ENCODE data around the gene DDHD1.

Gene DDHD1

DNA sequence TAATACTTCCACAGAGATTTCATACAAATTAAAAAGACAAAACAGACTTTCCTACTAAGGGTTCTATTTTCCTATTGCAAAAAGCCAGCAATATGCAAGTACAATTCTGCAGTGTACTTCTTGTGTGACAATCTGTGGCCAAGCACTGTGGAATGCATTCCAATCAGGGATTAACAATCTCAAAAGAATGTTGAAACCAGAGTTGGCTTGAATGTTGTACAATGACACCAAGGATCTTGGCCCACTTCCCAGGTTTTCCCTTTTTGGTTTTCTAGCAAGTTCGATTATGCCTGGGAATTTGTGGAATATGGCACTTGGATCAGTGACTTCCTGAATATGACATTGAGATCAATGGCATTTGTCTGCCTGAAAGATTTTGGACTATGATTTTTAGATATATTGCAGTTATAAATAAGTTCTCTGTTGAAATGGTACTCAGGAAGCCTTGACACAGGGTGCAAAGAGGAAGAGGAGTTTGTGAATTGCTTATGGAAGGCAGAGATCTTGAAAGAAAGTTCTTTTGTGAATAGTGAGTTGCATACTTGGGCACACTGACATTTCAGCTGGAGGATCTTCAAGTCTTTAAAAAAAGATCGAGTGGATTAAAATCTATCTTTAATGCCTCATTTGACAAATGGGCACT lies 120.8 kb downstream of the DDHD1 start:
- no peak for FAIRE-seq

DNA sequence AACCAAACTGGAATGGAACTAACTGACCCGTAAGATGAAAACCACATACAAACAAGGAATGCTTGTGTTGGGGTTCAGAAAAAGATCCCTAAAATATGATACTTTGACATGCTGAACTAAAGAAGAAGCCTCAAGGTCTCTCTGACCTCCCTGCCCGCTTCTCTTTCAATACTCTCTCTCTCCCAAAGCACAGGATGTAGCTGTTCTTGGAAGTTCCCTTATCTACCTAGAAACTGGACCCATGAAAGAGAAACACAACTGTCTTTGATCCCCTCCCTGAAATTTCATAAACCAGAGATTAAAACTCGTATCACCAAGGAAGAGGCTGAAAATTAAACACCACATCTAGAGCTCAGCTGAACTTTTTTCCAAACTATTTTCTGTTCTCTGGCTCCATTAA lies 125.6 kb downstream of the DDHD1 start:
- FAIRE-seq, result no peak

DNA sequence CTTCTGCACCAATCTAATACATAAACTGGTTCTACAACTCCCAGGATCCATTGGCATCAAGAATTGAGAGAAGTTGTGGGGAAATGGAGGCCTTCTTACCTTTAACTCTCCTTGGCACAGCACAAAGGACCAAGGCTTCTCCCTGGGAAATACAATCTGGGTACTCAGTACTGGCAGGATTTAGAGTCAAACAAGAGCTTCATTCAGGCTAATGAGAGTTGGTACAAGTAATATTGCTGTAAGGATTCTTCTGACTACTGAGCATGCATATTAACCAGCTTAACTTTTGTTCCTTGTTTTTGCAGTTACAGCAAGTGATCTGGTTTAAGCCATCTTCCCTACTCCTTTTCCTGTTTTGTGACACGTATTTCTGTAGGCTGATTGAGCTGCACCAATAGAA lies 126.1 kb downstream of the DDHD1 start:
- no peak for FAIRE-seq

DNA sequence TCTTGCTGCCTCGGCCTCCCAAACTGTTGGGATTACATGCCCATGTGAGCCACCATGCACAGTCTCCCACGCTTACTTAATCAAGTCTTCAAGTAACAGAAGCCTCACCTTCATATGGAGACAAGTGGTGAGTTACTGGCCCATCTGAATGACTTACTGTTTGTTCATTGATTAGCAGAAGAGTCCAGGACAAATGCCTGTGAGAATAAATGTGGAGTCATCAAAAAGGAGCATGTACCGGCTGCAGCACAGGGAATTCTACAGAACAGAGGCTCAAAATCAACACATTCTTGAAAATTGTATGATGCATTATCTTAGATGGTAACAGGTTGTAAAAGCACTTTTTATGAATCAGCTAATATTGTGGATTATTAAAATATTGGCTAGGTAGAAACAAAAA lies 129.8 kb downstream of the DDHD1 start:
- FAIRE-seq, result no peak

DNA sequence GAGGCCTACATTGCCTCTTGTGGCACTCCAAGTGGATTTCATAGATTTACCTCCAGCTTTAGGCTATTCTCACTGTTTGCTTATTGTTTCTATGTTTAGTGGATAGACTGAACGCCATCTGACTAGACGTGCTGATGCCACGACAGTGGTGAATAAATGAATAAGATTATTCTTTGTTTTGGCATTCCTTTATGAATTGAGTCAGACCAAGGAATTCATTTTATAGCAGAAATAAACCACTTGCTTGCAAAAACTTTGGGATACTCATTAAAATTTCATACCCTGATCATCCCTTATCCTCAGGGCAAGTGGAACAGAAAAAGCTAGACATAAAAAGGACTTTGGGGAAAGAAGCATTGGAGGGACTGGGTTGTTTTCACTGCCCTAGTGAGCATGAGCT lies 130.5 kb downstream of the DDHD1 start:
- FAIRE-seq, result no peak

DNA sequence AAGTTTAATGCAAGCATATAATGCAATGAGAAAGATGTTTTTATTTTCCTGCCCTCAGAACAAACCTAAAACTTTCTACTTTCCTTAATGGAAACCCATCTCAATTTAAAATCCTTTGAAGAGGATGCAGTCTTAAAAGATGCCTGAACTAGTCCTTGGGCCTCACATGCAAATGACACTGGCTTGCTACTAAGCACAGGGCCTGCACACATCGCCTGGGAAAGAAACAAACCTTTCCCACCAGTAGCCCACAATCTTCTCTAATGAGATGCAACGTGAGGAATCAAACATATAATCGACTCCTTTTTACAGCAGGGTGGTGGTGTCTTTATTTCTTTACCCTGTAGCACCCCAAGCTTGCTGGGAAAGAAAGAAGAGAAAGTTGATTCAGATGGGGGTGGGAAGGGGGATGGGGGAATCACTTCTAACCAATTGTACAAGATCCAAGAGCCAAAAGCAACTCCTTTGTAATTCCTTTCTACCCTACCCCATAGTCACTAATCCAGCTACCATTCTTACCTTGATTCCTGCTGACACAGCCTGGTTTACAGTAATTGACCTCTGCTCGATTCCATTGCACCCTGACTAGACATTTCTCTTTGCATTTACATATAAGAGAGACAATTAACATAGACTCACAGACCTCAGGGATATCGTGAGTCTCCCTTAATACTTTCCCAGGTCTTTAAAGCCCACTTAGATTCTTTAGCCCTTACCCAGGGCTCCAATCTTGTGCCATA lies 132.8 kb downstream of the DDHD1 start:
- no peak for FAIRE-seq

DNA sequence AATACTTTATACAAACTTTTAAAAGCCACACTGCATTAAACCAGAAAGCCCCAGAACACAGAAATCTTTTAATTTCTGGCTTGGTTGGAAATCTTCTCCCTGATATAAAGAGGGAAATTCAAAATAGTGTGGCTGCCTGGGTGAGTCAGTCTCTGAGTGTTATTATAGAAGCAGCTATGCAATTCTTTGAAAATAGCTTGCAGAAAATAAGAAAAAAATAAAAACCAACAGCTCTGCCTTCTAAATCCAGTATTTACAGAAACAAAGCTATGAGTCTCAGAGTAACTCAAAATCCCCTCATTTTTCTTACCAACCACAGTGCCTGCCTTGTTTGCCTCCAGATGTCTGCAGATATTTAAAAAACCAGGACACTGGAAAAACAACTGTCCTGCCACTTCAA lies 133.7 kb downstream of the DDHD1 start:
- FAIRE-seq, result no peak

DNA sequence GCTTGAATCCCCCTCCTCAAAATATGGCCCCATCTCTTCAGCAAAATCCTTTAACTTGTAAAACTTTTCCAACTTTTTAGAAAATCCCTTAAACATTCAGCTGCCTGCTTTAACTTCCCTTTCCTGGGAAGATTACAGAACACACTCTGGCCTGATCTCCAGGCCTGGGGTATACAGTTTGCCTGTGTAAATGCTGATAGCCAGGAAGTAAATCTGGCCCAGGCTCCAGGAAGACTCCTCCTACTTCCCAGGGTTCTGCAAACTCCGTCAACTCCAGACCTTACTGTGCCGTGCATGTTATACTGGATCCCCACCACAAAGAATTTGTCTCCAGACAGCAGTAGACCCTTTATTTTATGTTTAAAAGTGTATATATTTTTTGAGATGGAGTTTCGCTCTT lies 135.3 kb downstream of the DDHD1 start:
- FAIRE-seq, result no peak

DNA sequence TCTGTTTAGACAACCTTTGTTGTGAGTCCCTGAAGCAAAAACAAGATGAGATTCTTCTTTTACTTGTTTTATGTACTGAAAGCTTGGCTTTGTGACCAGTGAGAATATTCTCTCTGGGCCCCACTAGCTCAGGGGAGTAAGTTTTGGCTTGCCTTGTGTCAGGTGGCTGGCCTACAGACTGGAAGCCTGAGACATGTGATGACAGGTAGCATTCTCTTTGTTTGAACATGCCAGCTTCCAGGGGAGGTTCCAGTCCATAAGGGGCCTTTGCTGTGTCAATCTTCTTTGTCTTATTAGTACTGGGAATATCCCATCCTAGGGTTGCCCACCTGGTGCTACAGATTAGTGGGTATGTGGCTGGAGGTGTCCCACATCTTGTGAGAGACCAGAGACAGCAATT lies 136.2 kb downstream of the DDHD1 start:
- FAIRE-seq, result no peak

DNA sequence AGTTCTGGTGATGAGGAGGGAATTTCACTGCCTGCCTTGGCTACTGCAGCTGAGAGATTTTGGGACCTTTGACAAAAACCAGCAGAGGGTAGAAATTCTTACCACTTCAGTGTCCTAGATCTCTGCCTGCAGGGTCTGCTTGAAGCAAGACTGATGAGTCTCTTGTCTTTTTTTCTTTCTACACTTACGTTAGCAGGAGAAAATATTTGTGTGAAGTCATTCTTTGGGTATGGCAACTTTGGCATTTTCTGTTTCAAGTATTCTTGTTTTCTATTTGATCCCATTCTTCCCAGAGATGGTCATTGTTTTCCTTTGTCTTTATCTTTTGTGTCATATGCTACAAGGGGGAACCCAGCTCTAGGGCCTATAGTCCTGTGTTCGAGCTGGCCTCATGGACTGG lies 136.6 kb downstream of the DDHD1 start:
- FAIRE-seq, result no peak

DNA sequence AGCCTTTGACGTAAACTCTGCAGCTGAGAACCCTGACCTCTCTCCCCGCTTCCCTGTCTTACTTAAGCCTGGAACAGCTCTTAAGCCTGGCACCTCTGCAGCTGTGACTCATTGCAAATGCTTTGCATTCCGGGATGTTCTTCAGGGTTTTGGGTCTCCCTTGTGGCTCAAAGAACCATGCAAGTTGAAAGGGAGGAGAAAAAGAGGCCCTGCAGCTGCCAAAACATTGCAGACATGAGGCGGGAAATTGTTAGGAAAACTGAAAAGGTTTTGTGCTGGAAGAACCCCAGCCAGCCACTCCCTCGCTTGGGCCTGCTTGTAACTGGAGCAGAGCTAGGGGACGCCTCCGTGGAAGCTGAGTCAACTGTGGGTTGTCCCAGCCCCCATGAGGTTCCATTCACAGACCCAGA lies 142.1 kb downstream of the DDHD1 start:
- no peak for FAIRE-seq

DNA sequence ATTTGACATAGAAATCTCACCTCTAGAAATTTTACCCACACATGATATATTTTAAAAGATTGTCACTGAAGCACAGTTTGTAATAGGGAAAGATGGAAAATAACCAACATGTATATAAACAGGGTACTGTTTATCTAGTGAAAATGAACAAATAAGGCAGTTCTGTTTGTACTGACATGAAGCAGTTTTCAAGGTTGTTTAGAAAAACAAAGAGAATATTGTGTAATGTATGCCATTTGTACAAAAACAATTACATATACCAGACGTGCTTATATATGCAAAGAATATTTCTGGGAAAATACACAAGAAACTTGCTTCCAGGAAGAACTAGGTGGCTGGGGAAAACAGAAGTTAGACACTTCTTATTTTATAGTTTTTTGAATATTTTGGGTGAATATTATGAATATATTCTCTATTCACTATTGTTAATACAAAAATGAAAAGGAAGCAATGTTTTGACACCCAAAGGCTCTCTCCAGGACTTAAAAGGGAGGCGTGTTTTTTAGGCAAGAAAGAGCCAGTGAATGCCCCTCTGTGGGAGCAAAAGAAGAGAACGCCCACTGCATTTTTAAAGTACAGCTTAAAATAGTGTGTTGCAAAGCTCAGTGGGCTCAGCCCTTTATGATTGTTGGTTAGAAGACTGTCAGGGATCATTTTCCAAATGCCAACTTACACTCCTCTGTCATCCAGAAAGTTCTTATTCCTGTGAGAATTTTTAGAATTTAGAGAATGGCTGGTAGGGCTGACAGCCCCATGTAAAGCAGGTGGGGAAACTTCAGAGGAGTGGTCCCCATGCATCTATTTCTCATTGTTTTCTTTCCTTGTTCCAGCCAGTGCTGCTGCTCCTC lies 142.7 kb downstream of the DDHD1 start:
- FAIRE-seq, result no peak

DNA sequence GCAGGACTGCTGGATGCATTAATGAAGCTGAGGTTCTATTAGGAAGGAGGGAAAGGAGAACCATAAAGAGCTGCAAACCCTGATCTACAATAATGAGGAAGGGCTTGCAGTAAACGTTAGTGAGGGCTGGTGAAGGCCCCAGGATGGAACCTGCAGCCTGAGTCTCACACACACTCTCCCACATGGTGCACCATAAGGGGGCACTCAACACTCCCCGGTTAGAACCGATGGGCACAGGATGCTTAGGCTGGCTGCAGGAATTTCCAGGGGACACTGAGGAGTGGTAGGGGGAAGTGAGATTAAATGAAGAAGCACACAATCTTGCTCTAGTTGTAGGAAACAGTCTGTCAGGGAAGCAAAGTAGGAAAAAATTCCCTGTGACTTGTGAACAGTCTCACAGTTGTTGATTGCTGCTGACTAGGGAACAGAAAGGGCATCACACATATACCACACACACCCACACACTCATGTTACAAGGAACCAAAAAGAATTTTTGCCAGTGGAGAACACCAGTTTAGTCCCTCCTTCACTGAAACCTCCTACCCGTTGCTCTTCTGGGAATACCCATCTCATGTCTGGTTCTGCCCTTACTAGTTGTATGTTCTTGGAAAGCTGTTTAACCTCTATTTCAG lies 146.1 kb downstream of the DDHD1 start:
- FAIRE-seq, result no peak

DNA sequence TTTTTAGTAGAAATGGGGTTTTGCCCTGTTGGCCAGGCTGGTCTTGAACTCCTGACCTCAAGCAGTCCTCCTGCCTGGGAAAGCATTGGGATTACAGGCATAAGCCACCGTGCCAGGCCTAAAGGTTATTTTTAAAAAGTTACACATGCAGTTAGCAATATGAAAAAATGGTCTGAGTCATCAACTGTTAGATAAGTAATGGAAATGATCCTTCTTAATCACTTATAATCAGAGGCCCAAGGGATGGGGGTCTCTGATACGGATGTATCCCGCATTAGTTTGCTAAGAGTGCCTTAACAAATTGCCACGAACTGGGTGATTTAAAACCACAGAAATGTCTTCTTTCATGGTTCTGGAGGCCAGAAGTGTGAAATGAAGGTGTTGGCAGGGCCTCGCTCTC lies 148.1 kb downstream of the DDHD1 start:
- no peak for FAIRE-seq

DNA sequence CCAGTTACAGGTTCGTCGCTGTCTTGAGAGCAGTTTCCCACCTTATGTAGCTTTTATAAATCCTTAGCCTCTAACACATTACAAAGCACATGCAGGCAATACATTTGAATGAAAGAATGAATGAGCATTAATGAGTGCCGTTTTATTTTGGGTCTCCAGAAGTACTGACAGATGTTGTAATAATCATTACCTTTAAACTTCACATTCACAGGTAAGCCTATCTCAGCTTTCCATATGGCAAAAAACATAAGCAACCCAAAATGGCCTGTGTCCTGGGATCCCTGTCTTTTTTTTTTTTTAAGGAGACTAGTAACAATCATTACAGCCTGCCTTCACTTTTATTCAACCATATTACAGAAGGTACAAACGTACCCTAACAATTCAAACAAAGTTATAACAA lies 149.3 kb downstream of the DDHD1 start:
- no peak for FAIRE-seq

DNA sequence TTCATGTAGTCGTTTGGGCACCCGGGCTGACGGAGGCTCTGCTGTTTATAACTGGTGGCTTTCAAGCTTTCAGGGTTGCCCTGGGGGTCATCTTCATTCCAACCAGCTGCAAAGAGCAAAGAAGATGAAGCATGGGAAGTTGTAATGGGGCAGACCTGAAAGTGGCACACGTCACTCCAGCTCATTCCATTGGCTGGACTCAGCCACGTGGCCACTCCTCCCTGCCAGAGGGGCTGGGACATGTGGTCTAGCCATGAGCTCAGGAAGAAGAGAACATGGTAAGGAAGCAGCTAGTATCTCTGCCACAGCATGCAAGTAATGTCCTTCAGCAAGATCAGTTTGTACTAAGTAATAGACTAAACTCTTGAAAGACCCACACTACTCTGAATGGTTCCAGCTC lies 150.5 kb downstream of the DDHD1 start:
- FAIRE-seq, result no peak

DNA sequence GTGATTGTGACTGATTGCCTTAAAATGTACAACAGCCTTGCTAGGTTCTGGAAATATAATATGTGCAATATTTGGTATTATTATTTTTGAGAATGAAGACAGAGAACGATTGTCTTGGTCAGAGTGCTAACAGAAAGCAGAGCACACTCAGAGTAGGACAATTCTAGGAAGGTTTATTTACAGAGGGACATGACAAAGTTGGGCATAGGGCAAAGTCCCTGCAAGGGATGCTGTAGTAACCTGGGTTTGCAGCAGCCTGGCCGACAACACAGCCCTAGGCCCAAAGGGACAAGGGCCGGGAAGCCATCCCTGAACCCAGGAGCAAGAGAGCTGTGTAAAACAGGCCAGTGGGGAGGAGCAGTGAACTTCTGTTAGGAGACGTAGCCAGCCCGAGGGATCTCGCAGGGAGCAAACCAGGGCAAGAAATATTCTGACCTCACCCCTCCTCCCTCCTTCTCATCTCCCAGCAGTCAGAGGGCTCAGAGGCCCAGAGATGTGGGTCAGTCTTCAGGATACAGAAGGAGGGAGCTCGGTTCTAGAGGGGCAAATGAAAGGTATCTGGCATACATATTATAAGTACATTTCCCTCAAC lies 151.2 kb downstream of the DDHD1 start:
- FAIRE-seq, result no peak

DNA sequence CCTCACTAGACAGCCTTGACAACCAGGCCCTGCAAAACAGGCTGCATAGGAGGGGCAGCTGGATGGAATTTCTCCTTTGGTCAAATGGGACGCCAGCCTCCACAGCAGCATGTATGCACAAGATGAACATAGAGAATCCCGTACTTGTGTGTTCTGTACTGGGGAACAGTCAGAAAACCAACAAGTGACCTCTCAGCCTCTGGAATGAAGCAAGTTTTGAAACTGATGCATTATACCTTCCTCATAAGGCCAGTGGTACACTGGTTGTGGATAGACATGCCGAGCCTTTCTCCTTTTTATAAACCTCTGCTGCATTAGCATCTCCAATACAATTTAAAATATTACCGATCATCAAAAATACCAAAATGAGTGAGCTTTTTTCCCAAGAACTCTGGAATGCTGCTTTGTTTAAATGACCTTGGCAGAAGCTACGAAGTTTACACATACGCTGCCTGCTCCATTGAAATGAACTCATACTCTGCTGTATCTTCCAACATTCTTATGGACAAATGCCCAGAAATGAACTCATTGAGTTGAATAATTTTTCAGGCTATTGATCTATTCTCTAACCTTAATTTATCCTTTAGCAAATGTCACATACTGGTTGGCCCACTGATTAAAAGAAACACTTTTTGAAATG lies 154.6 kb downstream of the DDHD1 start:
- no peak for FAIRE-seq

DNA sequence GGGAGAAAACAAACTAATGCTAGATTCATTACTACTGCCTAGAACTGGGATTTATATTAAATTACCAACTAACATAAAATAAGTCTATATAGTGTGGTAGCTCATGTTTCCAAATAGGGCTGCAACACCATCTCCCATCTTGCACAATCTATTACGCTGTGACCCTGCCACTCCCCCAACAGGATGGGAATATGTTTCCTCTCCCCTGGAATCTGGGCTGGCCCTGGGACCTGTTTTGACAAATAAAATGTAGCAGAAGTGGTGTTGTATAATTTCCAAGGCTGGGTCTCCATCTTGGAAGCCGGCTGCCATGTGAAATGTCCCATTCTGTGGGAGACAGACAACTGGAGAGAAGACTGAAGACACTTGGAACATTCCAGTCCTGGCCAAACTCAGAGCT lies 156.6 kb downstream of the DDHD1 start:
- no peak for FAIRE-seq

DNA sequence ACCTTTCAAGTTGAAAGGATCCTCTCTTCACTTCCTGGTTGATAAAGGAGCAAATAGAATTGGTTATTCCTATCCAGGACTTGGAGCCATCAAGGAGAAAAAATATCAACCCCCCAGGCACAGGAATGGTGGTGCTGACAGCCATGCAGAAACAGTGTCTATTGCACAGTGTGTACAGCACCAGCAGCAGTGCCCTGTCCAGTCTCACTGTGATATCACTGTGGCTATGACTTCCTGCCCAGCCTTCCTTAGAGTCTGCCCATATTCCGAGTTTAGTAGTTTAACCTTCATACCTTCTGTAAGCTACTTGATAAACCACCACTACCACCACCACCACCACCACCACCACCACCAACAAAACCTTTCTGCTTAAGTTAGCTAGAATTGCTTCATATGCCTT lies 157.1 kb downstream of the DDHD1 start:
- no peak for FAIRE-seq

DNA sequence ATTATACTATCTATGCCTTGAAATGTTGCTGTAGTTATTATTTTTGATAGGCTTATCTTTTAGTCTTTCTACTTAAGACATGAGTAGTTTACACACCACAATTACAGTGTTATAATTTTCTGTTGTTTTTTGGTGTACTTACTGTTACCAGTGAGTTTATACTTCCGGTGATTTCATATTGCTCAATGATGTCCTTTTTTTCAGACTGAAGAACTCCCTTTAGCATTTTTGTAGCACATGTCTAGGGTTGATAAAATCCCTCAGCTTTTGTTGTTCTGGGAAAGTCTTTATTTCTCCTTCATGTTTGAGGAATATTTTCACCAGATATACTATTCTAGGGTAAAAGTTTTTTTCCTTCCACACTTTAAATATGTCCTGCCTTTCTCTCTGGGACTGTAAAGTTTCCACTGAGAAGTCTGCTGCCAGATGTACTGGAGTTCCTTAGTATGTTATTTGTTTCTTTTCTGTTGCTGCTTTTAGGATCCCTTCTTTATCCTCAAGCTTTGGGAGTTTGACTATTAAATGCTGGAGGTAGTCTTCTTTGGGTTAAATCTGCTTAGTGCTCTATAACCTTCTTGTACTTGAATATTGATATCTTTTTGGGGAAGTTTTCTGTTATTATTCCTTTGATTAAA lies 160.8 kb downstream of the DDHD1 start:
- FAIRE-seq, result no peak

DNA sequence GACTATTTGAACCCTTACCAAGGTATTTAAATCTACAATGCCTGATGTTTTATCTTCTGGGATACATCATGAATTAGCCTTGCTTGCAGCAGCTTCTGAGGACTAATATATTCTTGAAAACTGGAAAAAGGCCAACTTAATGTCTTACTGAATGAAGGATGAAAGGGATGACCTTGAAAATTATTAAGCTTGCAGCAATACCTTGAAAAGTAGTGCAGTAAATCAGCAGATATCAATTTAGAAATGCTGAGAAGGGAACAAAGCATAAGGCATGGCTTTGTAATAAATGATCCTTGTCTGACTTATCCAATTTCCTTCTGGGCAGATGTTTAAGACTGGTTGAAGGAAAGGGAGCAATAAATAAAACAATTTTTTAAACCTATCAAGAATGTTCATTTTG lies 165.0 kb downstream of the DDHD1 start:
- FAIRE-seq, result no peak
